ENCODE results near the gene DNM2.

The DNM2 gene

DNA sequence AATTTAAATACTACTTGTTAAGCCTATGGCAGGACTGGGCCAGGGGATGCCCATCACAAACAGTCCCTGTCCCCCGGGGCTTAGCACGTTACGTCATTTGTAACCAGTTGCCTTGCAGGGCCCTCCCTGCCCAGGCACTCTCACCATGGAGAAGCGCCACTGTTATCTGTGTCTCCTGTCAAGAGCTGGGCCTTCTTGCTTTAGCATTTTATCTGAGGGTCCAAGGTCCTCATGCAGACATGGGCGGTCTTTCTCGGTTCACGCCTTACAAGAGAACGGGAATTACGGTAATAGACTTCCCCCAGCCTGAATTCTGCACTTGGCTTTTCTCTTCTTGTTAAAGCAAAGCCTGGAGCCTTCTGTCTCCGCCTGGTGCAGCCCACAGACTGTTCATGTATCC is 72.0 kb downstream of the DNM2 start:
- no peak overlapping the region for H3K4ac ChIP-seq (ENCODE audit: low read depth, low read length)
- DNase-seq, result no peak

DNA sequence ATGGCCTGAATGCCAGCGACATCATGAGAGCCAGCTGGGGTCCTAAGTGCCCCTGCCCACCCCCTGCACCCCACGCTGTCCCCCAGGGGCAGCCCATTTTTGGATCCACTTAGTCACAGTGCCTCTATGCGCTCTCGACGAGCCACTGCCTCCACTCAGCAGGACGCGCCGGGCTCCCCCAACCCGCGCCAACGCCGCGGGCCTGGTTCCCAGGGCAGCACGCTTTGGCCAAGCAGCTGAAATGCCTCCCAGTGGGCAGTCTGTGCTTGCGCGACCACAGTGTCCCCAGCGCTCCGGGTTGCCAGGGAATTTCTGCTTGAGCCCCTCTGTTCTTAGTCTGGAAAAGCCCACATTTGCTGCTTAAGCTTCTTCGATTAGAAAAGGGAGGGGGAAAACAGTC is 78.8 kb downstream of the DNM2 start:
- no peak overlapping the region for H3K9ac ChIP-seq (ENCODE audit: low read length)
- no peak overlapping the region for H3K18ac ChIP-seq (ENCODE audit: low read length)
- no peak overlapping the region for H3K23ac ChIP-seq (ENCODE audit: low read length)
- H3K4me2 ChIP-seq (ENCODE audit: low read length), result no peak overlapping the region
- no peak overlapping the region for H2AK5ac ChIP-seq (ENCODE audit: low read length)
- no peak for DNase-seq
- no peak overlapping the region for H2BK5ac ChIP-seq (ENCODE audit: low read depth, low read length, poor library complexity)
- no CpG with 5 or more reads among the region's 19 CpGs for WGBS (ENCODE audit: extremely low coverage, insufficient coverage, insufficient read length)
- H4K91ac ChIP-seq (ENCODE audit: low read depth, low read length), result no peak overlapping the region
- H3K36me3 ChIP-seq (ENCODE audit: control insufficient read depth in 1 of 2, insufficient read depth in 2 of 2, low read length in 2 of 2), result peaks cover 67 to 79% of the 10 kb centered on the region in 2 experiments
- H3K9me3 ChIP-seq (ENCODE audit: insufficient read depth, low read depth, low read length), result no peaks in the 10 kb centered on the region
- H3K14ac ChIP-seq (ENCODE audit: low read length), result no peak overlapping the region
- H4K8ac ChIP-seq (ENCODE audit: low read depth, low read length), result no peak overlapping the region
- H3K79me2 ChIP-seq (ENCODE audit: control insufficient read depth, insufficient read depth, low read length, poor library complexity), result no peaks in the 10 kb centered on the region
- H2BK12ac ChIP-seq (ENCODE audit: low read length), result no peak overlapping the region
- no peaks in the 10 kb centered on the region for H3K4me1 ChIP-seq (ENCODE audit: control insufficient read depth in 1 of 2, insufficient read depth in 2 of 2, low read length in 2 of 2)
- H3K4ac ChIP-seq (ENCODE audit: low read depth, low read length), result no peak overlapping the region
- H3K27ac ChIP-seq (ENCODE audit: low read depth, low read length), result no peak overlapping the region
- H3K79me1 ChIP-seq (ENCODE audit: low read length), result no peaks in the 10 kb centered on the region
- no peak overlapping the region for H3K4me3 ChIP-seq (ENCODE audit: low read depth, low read length)
- no peak overlapping the region for H4K12ac ChIP-seq (ENCODE audit: low read depth, low read length)
- H2AFZ ChIP-seq (ENCODE audit: insufficient read depth, low read length, poor library complexity), result no peak overlapping the region
- no peaks in the 10 kb centered on the region for H3K27me3 ChIP-seq (ENCODE audit: insufficient read depth, low read length)
- H2BK120ac ChIP-seq (ENCODE audit: insufficient read depth, low read length, poor library complexity), result no peak overlapping the region

More for the DNA sequence above, 72.0 kb downstream of the DNM2 start:
- Histone ChIP-seq H2AK5ac (ENCODE audit: low read length) (no peak overlapping the region), H4K12ac (ENCODE audit: low read depth, low read length) (no peak overlapping the region), H3K79me2 (ENCODE audit: control insufficient read depth, insufficient read depth, low read length, poor library complexity) (no peaks in the 10 kb centered on the region), H3K18ac (ENCODE audit: low read length) (no peak overlapping the region), H3K4me2 (ENCODE audit: low read length) (no peak overlapping the region), H2AFZ (ENCODE audit: insufficient read depth, low read length, poor library complexity) (no peak overlapping the region), H3K36me3 (ENCODE audit: control insufficient read depth in 1 of 2, insufficient read depth in 2 of 2, low read length in 2 of 2) (peaks cover 63 to 67% of the 10 kb centered on the region in 2 experiments), H3K4me1 (ENCODE audit: control insufficient read depth in 1 of 2, insufficient read depth in 2 of 2, low read length in 2 of 2) (no peaks in the 10 kb centered on the region), H3K79me1 (ENCODE audit: low read length) (no peaks in the 10 kb centered on the region), H2BK120ac (ENCODE audit: insufficient read depth, low read length, poor library complexity) (no peak overlapping the region), H4K8ac (ENCODE audit: low read depth, low read length) (no peak overlapping the region), H3K9me3 (ENCODE audit: insufficient read depth, low read depth, low read length) (no peaks in the 10 kb centered on the region), H3K14ac (ENCODE audit: low read length) (no peak overlapping the region), H3K9ac (ENCODE audit: low read length) (no peak overlapping the region), H2BK12ac (ENCODE audit: low read length) (no peak overlapping the region), H4K91ac (ENCODE audit: low read depth, low read length) (no peak overlapping the region), H3K23ac (ENCODE audit: low read length) (no peak overlapping the region), H3K4me3 (ENCODE audit: low read depth, low read length) (no peak overlapping the region), H3K27ac (ENCODE audit: low read depth, low read length) (no peak overlapping the region), H2BK5ac (ENCODE audit: low read depth, low read length, poor library complexity) (no peak overlapping the region), H3K27me3 (ENCODE audit: insufficient read depth, low read length) (no peaks in the 10 kb centered on the region)
- no CpG with 5 or more reads among the region's 10 CpGs for WGBS (ENCODE audit: extremely low coverage, insufficient coverage, insufficient read length)

DNA sequence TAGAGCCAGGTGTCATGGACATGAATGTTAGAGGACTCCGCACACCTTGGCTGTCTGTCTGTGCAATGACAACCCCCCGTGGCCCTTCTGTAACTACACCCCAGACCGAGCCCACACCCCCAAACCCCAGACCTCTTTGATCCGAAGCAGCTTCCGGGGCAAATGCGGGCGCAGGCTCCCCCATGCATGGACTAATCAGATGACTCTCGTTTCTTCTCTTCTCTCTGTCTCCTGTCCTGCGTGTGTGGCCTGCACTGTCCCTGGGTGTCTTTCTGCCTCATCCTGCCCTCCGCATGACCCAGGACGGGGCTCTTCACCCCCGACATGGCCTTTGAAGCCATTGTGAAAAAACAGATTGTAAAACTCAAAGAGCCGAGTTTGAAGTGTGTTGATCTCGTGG is 79.2 kb downstream of the DNM2 start:
- no peaks in the 10 kb centered on the region for H3K79me1 ChIP-seq (ENCODE audit: low read length)
- H3K79me2 ChIP-seq (ENCODE audit: control insufficient read depth, insufficient read depth, low read length, poor library complexity), result no peaks in the 10 kb centered on the region
- no peak overlapping the region for H4K91ac ChIP-seq (ENCODE audit: low read depth, low read length)
- no peak overlapping the region for H2BK120ac ChIP-seq (ENCODE audit: insufficient read depth, low read length, poor library complexity)
- H2AFZ ChIP-seq (ENCODE audit: insufficient read depth, low read length, poor library complexity), result no peak overlapping the region
- no peak overlapping the region for H2AK5ac ChIP-seq (ENCODE audit: low read length)
- H3K9ac ChIP-seq (ENCODE audit: low read length), result no peak overlapping the region
- H3K36me3 ChIP-seq (ENCODE audit: control insufficient read depth in 1 of 2, insufficient read depth in 2 of 2, low read length in 2 of 2), result peaks cover 69 to 78% of the 10 kb centered on the region in 2 experiments
- no peak for DNase-seq
- H4K8ac ChIP-seq (ENCODE audit: low read depth, low read length), result no peak overlapping the region
- no peak overlapping the region for H3K4ac ChIP-seq (ENCODE audit: low read depth, low read length)
- no peaks in the 10 kb centered on the region for H3K9me3 ChIP-seq (ENCODE audit: insufficient read depth, low read depth, low read length)
- no peak overlapping the region for H3K4me3 ChIP-seq (ENCODE audit: low read depth, low read length)
- H3K4me1 ChIP-seq (ENCODE audit: control insufficient read depth in 1 of 2, insufficient read depth in 2 of 2, low read length in 2 of 2), result no peaks in the 10 kb centered on the region
- H4K12ac ChIP-seq (ENCODE audit: low read depth, low read length), result no peak overlapping the region
- H2BK12ac ChIP-seq (ENCODE audit: low read length), result no peak overlapping the region
- no peak overlapping the region for H3K23ac ChIP-seq (ENCODE audit: low read length)
- H3K27ac ChIP-seq (ENCODE audit: low read depth, low read length), result no peak overlapping the region
- no peaks in the 10 kb centered on the region for H3K27me3 ChIP-seq (ENCODE audit: insufficient read depth, low read length)
- WGBS (ENCODE audit: extremely low coverage, insufficient coverage, insufficient read length), result no CpG with 5 or more reads among the region's 14 CpGs
- H3K18ac ChIP-seq (ENCODE audit: low read length), result no peak overlapping the region
- H2BK5ac ChIP-seq (ENCODE audit: low read depth, low read length, poor library complexity), result no peak overlapping the region
- H3K4me2 ChIP-seq (ENCODE audit: low read length), result no peak overlapping the region
- H3K14ac ChIP-seq (ENCODE audit: low read length), result no peak overlapping the region

DNA sequence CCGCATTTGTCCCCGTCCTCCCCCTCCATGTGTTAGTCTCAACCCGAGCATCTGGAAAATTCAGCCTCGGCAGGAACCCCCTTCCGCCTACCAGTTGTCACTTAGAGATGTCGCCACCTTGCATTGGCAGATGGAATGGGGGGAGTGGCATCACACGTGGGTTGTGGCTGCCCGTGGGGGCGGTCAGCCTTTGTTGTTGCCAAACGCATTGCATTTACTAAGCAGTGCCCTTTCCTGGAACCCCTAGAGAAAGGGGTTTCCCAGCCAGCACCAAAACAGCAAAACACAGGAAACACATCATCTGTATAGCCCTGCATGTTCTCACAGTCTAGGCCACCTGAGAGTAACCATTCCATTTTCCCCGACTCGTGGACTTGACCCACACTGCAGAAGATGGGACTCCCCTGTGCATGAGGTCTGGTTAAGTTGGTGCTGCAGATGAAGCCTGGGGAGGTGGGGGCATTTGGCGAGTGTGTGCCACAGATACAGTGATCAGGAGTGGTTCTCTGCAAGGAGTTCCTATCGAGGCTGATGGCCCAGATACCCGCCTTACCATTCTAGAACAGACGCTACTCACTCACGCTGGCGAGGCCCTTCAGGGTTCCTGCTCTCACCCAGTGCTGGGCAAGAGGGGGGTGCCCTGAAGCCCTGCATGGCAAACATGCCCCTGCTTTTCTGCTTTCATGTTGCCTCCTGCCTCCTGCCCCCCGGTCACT is 79.8 kb downstream of the DNM2 start:
- Histone ChIP-seq H3K79me2 (ENCODE audit: control insufficient read depth, insufficient read depth, low read length, poor library complexity) (no peaks in the 10 kb centered on the region), H2BK12ac (ENCODE audit: low read length) (no peak overlapping the region), H3K4ac (ENCODE audit: low read depth, low read length) (no peak overlapping the region), H3K79me1 (ENCODE audit: low read length) (no peaks in the 10 kb centered on the region), H2BK120ac (ENCODE audit: insufficient read depth, low read length, poor library complexity) (no peak overlapping the region), H3K36me3 (ENCODE audit: control insufficient read depth in 1 of 2, insufficient read depth in 2 of 2, low read length in 2 of 2) (peaks cover 74 to 83% of the 10 kb centered on the region in 2 experiments), H4K12ac (ENCODE audit: low read depth, low read length) (no peak overlapping the region), H2BK5ac (ENCODE audit: low read depth, low read length, poor library complexity) (no peak overlapping the region), H3K18ac (ENCODE audit: low read length) (no peak overlapping the region), H3K27ac (ENCODE audit: low read depth, low read length) (no peak overlapping the region), H3K4me1 (ENCODE audit: control insufficient read depth in 1 of 2, insufficient read depth in 2 of 2, low read length in 2 of 2) (no peaks in the 10 kb centered on the region), H4K8ac (ENCODE audit: low read depth, low read length) (no peak overlapping the region), H3K23ac (ENCODE audit: low read length) (no peak overlapping the region), H3K14ac (ENCODE audit: low read length) (no peak overlapping the region), H3K9ac (ENCODE audit: low read length) (no peak overlapping the region), H3K4me3 (ENCODE audit: low read depth, low read length) (no peak overlapping the region), H4K91ac (ENCODE audit: low read depth, low read length) (no peak overlapping the region), H2AFZ (ENCODE audit: insufficient read depth, low read length, poor library complexity) (no peak overlapping the region), H3K27me3 (ENCODE audit: insufficient read depth, low read length) (no peaks in the 10 kb centered on the region), H2AK5ac (ENCODE audit: low read length) (no peak overlapping the region), H3K9me3 (ENCODE audit: insufficient read depth, low read depth, low read length) (no peaks in the 10 kb centered on the region), H3K4me2 (ENCODE audit: low read length) (no peak overlapping the region)
- no CpG with 5 or more reads among the region's 19 CpGs for WGBS (ENCODE audit: extremely low coverage, insufficient coverage, insufficient read length)
- no peak for DNase-seq
